Hepatocyte (in vitro differentiated cells): Measurements from ENCODE around the gene THBS2. TPM values are rescaled to one million over a fixed set of nuclear protein-coding genes. Genes with fewer than 3 reads are reported as not detected.
"Not testable (repeated sequence)": the region's sequence is repeated elsewhere in the genome, so short reads cannot be mapped to it uniquely, and the experiment has no call there.

Source experiments
- DNase-seq: peaks from one replicate; pipeline ENCODE4 v3.0.0-alpha.2; 2016; ENCODE audit warnings: low spot score
- H2AFZ ChIP-seq: fragments of 200-600 bp; sonication (generic); 2 replicates; pipeline ENCODE4 v1.6.0; 2016; ENCODE audit warnings: antibody characterized with exemption, mild to moderate bottlenecking
- H3K27ac ChIP-seq: fragments of 200-600 bp; sonication (generic); 2 replicates; pipeline ENCODE4 v1.5.1; 2016; ENCODE audit warnings: mild to moderate bottlenecking
- H3K27me3 ChIP-seq: fragments of 200-600 bp; sonication (generic); 2 replicates; pipeline ENCODE4 v1.6.1; 2016
- H3K36me3 ChIP-seq: fragments of 200-600 bp; sonication (generic); replicated peaks from 2 replicates; pipeline ENCODE4 v1.5.1; 2016; ENCODE audit warnings: low read depth; ENCODE audit not compliant: insufficient read depth
- H3K4me1 ChIP-seq: fragments of 200-600 bp; sonication (generic); 2 replicates; pipeline ENCODE4 v1.5.1; 2016; ENCODE audit warnings: mild to moderate bottlenecking, moderate library complexity; ENCODE audit not compliant: insufficient read depth
- H3K4me2 ChIP-seq: fragments of 200-600 bp; sonication (generic); 2 replicates; pipeline ENCODE4 v1.6.0; 2016
- H3K4me3 ChIP-seq: fragments of 200-600 bp; sonication (generic); 2 replicates; pipeline ENCODE4 v1.5.1; 2016; ENCODE audit warnings: mild to moderate bottlenecking
- H3K79me2 ChIP-seq: fragments of 200-600 bp; sonication (generic); 2 replicates; pipeline ENCODE4 v1.6.0; 2017; ENCODE audit warnings: mild to moderate bottlenecking
- H3K9me2 ChIP-seq: fragments of 200-600 bp; sonication (generic); replicated peaks from 2 replicates; pipeline ENCODE4 v1.6.0; 2017; ENCODE audit warnings: mild to moderate bottlenecking; ENCODE audit not compliant: insufficient read depth
- H3K9me3 ChIP-seq: fragments of 200-600 bp; sonication (generic); 2 replicates; pipeline ENCODE4 v1.5.1; 2016; ENCODE audit warnings: low read depth, mild to moderate bottlenecking
- H4K20me1 ChIP-seq: fragments of 200-600 bp; sonication (generic); 2 replicates; pipeline ENCODE4 v1.6.0; 2016; ENCODE audit warnings: mild to moderate bottlenecking; ENCODE audit not compliant: insufficient read depth, poor library complexity, severe bottlenecking
- CTCF ChIP-seq: fragments of 200-600 bp; sonication (generic); IDR thresholded peaks from 2 replicates; pipeline ENCODE4 v1.5.1; 2016; ENCODE audit warnings: antibody characterized with exemption, mild to moderate bottlenecking; ENCODE audit not compliant: poor library complexity
- EZH2 ChIP-seq: fragments of 200-600 bp; sonication (generic); IDR thresholded peaks from 2 replicates; pipeline ENCODE4 v1.6.1; 2016; ENCODE audit warnings: antibody characterized with exemption, mild to moderate bottlenecking, borderline replicate concordance
- EZH2phosphoT487 ChIP-seq: fragments of 200-600 bp; sonication (generic); IDR thresholded peaks from one replicate; pipeline ENCODE4 v1.6.1; 2018; ENCODE audit warnings: antibody characterized with exemption, mild to moderate bottlenecking, low read depth, moderate library complexity; ENCODE audit not compliant: unreplicated experiment, severe bottlenecking
- WGBS: methylation state at CpG from one replicate; pipeline ENCODE4 v1.1.6; 2016; ENCODE audit warnings: low lambda C conversion rate; ENCODE audit errors: missing lambda C conversion rate; 5-methylcytosine and 5-hydroxymethylcytosine counted together
- polyA plus RNA-seq: library from polyadenylated mRNA; unstranded; fragments of >200 nt; fragmentation: Nextera tagmentation; extraction: Ambion mirVana; gene quantifications from 2 replicates; pipeline ENCODE4 v1.2.1, GENCODE V29; 2016
- total RNA-seq: library from RNA; depleted of rRNA; stranded (reverse); fragments of >200 nt; gene quantifications from 2 replicates; pipeline ENCODE4 v1.2.3, GENCODE V29; 2014

Gene THBS2
- total and polyA plus RNA-seq, 2 experiments from 2014 or later = 3.9 to 5.5 TPM

GRCh38 chr6:169271877-169272216 is 18.2 kb upstream of the THBS2 start:
- H3K27ac ChIP-seq = no peak overlapping the region
- no peaks in the 10 kb centered on the region for H3K79me2 ChIP-seq
- no peaks in the 10 kb centered on the region for H4K20me1 ChIP-seq
- no peaks in the 10 kb centered on the region for H3K36me3 ChIP-seq
- H3K9me2 ChIP-seq = no peaks in the 10 kb centered on the region
- peaks cover 5% of the 10 kb centered on the region for H3K4me1 ChIP-seq
- no peak overlapping the region for H3K4me2 ChIP-seq
- no peak overlapping the region for H2AFZ ChIP-seq
- no peak overlapping the region for H3K4me3 ChIP-seq
- TF ChIP-seq EZH2 (no peak), CTCF (no peak), EZH2phosphoT487 (no peak)
- no peaks in the 10 kb centered on the region for H3K27me3 ChIP-seq
- no peak for DNase-seq
- no peaks in the 10 kb centered on the region for H3K9me3 ChIP-seq
- WGBS = 84% methylated on average over 1 of the region's 1 CpG

GRCh38 chr6:169271158-169271876 is 17.7 kb upstream of the THBS2 start:
- no peaks in the 10 kb centered on the region for H3K27me3 ChIP-seq
- H4K20me1 ChIP-seq = no peaks in the 10 kb centered on the region
- H3K79me2 ChIP-seq = no peaks in the 10 kb centered on the region
- no peak overlapping the region for H3K27ac ChIP-seq
- TF ChIP-seq EZH2phosphoT487 (no peak), EZH2 (no peak), CTCF (no peak)
- 57% methylated on average over 10 of the region's 10 CpGs for WGBS
- no peaks in the 10 kb centered on the region for H3K36me3 ChIP-seq
- H3K9me3 ChIP-seq = no peaks in the 10 kb centered on the region
- DNase-seq = no peak
- H3K4me2 ChIP-seq = no peak overlapping the region
- H2AFZ ChIP-seq = no peak overlapping the region
- H3K9me2 ChIP-seq = no peaks in the 10 kb centered on the region
- no peak overlapping the region for H3K4me3 ChIP-seq
- peaks cover 5% of the 10 kb centered on the region for H3K4me1 ChIP-seq

GRCh38 chr6:169270077-169270380 is 16.4 kb upstream of the THBS2 start:
- not testable (repeated sequence) for H2AFZ ChIP-seq, H3K27me3 ChIP-seq, H3K36me3 ChIP-seq, H3K4me2 ChIP-seq, H3K4me3 ChIP-seq, H3K9me3 ChIP-seq, H3K9me2 ChIP-seq, H3K27ac ChIP-seq, H3K4me1 ChIP-seq, DNase-seq, H4K20me1 ChIP-seq, H3K79me2 ChIP-seq

- no peaks in the 10 kb centered on the region for H4K20me1 ChIP-seq
- no peak overlapping the region for H3K27ac ChIP-seq
- peaks cover 5% of the 10 kb centered on the region for H3K4me1 ChIP-seq
- H2AFZ ChIP-seq = no peak overlapping the region
- no peaks in the 10 kb centered on the region for H3K9me2 ChIP-seq
- WGBS = 85% methylated on average over 9 of the region's 9 CpGs
- H3K27me3 ChIP-seq = no peaks in the 10 kb centered on the region
- H3K9me3 ChIP-seq = no peaks in the 10 kb centered on the region
- TF ChIP-seq EZH2 (no peak), EZH2phosphoT487 (no peak), CTCF (no peak)
- no peaks in the 10 kb centered on the region for H3K79me2 ChIP-seq
- H3K4me3 ChIP-seq = no peak overlapping the region
- DNase-seq = no peak
- H3K4me2 ChIP-seq = no peak overlapping the region
- no peaks in the 10 kb centered on the region for H3K36me3 ChIP-seq
Measured at GRCh38 chr6:169269180-169270076, 15.8 kb upstream of the THBS2 start.
